SW480 (cell line): Measurements from ENCODE around the gene IFNA5.

Experiments used
- DNase-seq: peaks from one replicate; pipeline ENCODE4 v3.0.0-alpha.2; 2016; ENCODE audit warnings: low spot score

Gene IFNA5

DNA sequence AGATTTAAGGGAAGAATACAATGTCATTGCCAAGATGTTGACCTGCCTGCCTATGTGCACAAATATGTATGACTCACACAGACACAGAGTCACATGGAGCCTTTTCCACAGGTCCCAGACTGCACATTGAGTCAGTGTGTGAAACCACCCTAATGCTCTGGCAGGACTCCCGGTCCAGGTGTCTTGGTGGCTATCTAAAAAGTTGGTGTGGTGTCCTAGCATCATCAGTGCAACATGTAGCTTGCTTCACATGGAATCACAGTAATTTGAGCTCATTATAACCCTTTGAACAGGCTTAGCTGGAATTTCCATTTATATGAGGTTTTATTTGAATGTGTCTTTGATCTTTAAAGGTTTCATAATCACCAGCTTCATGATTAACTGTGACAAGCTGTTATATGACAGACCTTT lies 10.7 kb downstream of the IFNA5 start:
- peak; percentile 96 for DNase-seq

DNA sequence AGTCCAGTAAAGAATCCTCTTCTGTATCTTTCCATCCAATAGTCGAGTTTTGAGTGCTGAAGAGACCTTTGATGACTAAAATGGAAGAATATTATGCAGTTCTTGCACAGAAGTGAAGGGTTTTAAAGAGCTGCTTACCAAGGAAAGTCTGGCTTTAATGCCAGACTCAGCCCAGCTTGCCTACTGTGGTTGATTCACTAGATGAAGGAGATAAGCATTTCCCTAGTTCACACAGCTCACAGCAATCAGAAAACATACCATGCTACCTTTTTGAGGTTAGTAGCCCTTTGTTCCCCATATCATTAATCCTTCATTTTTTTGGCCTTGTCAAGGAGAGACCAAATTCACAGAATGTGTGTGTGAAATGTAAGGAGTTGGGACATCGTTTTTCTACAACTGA lies 15.3 kb downstream of the IFNA5 start:
- DNase-seq: no peak

DNA sequence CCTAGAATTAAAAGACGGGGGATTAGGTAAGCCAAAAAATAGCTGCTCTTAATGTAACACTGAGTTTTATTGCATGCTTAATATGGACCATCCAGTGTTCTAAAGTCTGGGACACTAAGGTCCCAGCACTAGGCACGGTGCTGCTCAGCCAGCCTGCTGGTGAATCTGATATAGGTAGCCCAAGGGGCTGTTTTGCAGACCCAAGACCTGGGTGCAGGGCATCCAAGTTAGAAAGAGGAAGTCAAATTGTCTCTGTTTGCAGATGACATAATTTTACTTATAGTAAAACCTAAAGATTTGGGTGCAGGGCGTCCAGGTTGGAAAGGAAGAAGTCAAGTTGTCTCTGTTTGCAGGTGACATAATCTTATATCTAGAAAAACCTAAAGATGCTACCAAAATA lies 17.8 kb downstream of the IFNA5 start:
- no peak for DNase-seq

DNA sequence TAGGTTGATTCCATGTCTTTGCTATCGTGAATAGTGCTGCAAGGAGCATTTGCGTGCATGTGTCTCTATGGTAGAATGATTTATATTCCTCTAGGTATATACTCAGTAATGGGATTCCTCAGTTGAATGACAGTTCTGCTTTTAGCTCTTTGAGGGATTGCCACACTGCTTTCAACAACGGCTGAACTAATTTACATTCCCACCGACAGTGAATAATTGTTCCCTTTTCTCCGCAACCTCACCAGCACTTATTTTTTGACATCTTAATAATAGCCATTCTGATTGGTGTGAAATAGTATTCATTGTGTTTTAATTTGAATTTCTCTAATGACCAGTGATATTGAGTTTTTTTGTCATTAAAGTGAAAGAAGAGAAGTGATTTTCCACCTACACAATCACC lies 18.5 kb downstream of the IFNA5 start:
- no peak for DNase-seq

DNA sequence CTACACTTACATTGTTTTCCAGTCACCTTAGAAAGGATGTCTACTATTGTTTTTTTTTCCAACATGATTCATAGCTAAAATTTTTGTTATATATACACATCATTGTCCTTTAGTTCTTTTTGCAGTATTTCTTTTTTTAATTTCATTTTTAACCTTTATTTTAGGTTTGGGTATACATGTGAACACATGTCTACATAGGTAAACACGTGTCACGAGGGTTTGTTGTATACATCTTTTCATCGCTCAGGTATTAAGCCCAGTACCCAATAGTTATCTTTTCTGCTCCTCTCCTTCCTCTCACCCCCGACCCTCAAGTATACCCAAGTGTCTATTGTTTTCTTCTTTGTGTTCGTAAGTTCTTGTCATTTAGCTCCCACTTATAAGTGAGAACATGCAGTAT lies 19.0 kb downstream of the IFNA5 start:
- DNase-seq: no peak

DNA sequence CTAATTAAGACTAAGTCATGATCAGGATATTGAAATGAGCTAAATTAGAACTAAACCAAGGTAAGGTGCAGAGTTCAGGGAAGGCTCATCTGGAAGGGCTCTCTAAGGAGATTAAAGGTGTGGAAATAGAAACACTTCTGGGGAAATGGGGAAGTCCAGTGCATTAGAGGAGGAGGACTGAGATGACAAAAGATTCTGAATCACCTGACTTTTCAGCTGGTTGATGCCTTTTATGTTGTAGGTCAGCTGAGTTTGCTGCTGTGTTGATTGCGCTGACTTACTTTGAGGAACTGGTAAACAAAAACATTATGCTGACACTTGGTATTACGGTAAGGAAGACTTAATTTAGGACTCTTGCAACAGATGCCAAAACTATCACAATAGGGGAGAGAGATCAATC lies 23.8 kb downstream of the IFNA5 start:
- DNase-seq: no peak

DNA sequence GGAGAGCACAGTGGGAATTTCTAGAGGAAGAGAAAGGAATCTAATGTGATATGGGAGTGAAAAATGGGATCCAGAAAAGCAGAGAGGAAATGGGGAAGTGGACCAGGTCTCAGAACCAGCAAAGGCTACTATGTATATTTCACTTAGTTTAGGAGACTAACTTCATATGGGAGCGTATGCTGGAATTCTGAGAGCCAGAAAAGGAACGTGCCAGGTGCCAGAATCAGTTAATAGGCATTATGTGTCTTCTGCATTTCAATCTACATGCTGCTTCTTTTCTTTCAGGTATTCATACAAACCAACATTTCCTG lies 36.8 kb downstream of the IFNA5 start:
- no peak for DNase-seq

DNA sequence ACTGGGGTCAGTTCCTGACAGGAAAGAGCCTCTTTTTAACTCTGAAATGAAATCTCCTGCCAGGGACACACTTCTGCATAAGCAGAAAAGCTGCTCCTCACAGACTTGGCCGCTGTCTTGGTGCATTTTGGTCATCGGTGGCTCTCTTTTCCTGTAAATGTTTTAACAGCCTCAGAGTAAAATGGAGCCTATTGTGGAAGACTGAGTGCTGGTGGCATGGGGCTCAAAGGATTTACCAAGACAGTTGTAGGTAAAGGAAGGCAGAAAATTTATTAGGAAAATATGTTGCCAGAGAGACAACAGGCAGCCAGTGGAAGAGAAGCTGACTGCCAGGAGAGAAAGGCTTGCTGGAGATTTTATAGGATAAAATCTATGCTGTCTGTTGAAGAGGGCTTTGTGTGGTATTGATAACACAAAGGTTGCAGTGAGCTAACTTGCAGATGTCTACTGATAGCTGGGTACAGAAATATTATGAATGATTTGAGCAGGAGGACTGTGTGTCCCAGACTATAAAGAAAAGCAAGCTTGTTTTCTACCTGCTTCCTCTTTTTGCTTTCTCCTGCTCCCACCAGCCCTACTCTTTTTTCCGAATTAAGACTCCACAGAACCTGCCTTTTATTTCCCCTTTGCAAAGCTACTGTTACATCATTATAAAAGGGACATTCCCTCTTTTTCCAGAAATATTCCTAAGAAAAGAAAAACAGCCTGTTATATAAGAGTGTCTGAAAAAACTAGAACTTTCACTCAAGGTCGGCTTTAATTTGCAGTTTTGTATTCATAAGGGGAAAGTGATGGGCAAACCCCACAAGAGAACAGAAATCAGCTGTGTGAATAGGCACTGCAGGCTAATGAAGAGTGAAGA lies 37.4 kb downstream of the IFNA5 start:
- DNase-seq: no peak

DNA sequence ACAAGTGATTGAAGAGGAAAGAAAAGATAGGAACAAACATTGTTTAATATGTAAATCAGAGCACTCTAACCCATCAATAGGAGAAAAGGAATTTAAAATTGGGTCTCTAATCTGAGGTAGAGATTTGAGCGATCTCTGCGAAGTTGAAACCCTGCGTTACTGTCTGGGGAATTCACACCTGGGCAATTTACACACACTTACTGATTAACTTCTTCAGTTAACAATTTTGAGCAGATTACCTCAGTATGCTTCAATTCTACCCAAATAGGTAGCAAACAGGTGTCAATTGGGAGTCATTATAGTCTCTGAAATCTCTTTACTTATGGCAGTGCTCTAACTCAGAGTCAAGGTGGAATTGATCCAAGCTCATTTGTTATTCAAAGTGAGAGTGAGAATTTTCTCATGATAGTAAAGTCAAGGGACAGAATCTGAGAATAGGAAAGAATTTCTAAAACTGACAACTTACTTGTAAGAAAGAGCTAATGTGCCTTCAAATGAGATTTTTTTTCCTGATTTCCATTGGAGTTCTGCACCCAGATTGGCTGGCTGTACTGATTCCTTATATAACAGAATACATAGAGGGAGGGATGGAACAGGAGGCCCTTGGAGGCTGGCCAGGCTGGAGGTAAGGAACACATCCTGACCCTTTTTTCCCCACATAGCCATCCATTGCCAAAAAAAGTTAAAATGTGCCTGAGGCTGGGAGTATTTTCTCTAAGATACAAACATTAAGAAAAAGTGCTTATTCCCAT lies 38.2 kb downstream of the IFNA5 start:
- no peak for DNase-seq

DNA sequence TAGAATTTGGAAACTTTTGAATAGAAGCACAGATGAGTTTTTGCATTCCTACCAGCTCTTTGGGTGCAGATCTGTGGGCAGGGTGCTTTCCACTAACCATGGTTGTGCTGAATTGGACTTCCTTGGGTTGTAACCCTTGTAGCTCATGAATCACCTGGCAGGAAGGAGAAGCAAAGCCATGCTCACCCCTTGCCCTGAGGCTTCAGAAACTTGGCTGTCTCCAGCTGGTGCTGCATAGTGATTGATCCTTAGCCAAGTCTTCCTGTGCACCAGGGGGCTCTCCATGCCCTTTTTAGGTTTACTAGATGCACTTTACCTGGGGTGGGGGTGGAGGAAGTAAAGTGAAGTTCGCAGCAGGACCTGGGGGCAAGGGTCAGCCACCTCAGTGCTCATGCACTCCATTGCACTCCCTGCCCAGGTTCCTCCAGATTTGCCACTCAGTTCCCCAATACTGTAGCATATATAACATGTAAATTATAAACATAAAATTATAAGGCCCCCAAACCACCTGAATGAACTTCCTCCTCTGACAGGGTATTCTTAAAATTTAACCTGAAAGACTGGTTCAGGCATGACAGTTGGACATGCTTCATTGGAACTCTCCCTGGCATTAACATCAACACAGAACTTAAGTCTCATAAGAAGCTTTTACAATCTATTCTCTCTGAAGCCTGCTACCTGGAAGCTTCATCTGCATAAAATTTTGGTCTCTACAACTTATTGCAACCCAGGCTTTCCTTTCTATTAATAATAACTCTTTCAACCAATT lies 39.5 kb downstream of the IFNA5 start:
- no peak for DNase-seq

DNA sequence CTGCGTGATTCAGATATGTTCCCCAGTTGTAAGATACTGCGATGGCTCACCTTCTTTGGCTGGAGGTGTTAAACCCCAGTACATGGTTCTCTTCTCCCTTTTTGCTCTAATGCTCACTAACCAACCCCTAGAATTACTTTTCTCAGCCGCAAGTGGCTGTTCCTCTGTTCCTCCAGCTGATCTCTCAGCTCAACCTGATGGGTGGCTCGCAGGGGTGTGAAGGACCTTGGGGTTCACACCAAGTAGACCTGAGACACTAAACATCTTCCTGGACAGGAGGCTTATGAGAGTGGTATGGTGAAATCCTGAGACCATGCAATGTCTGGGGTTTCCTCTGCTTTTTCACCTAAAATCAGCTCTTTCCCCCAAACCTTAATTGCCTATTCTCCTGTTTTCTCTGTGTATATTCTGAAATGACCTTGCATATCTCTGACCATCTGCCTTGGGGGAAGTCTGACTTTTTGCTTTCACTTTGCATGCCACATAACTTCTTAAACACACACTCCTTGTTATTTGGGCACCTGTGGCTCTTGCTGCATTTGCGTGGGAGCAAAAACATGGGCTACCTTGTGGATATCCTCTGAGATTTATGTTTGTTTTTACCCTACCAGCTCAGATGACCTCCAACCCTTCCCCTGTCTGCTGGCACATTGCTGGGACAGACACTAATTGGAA lies 49.4 kb downstream of the IFNA5 start:
- DNase-seq: no peak
